Cardiac muscle cell (in vitro differentiated cells and primary cell): ENCODE data around the gene CASZ1. TPM values are rescaled to one million over a fixed set of nuclear protein-coding genes. Genes with fewer than 3 reads are reported as not detected.
A peak's percentile ranks its signal among the peaks of the same experiment; 100 is the strongest.

Experiments used
- DNase-seq, 2 donors: peaks; one replicate each; pipeline versions ENCODE4 v3.0.0 to v3.0.0-alpha.2; 2010 to 2017; ENCODE audit warnings: low read depth in 1 of 2, low spot score in 1 of 2
- H3K27ac ChIP-seq: fragments of 200-600 bp; sonication (generic); 2 replicates; pipeline ENCODE4 v1.5.1; 2016
- H3K27me3 ChIP-seq: fragments of 200-600 bp; sonication (generic); 2 replicates; pipeline ENCODE4 v1.6.0; 2016; ENCODE audit warnings: control low read depth
- H3K36me3 ChIP-seq: fragments of 200-600 bp; sonication (generic); 2 replicates; pipeline ENCODE4 v1.5.1; 2016; ENCODE audit warnings: control low read depth
- H3K4me1 ChIP-seq: fragments of 200-600 bp; sonication (generic); 2 replicates; pipeline ENCODE4 v1.8.1; 2017; ENCODE audit warnings: low read depth, mild to moderate bottlenecking, mixed run types
- H3K4me3 ChIP-seq: fragments of 200-600 bp; sonication (generic); 2 replicates; pipeline ENCODE4 v1.5.1; 2016; ENCODE audit warnings: mild to moderate bottlenecking
- H3K9me3 ChIP-seq: fragments of 200-600 bp; sonication (generic); 2 replicates; pipeline ENCODE4 v1.5.1; 2017; ENCODE audit warnings: low read depth, mild to moderate bottlenecking, control low read depth
- CTCF ChIP-seq: IDR thresholded peaks from 2 replicates; pipeline ENCODE4 v1.5.1; 2012; ENCODE audit warnings: low read depth, mild to moderate bottlenecking, low read length
- polyA plus RNA-seq: library from polyadenylated mRNA; unstranded; fragments of >200 nt; fragmentation: Nextera tagmentation; extraction: Ambion mirVana; gene quantifications from 2 replicates; pipeline ENCODE4 v1.2.1, GENCODE V29; 2016
- total RNA-seq: library from RNA; depleted of rRNA; stranded (reverse); fragments of >200 nt; gene quantifications from 2 replicates; pipeline ENCODE4 v1.2.3, GENCODE V29; 2016

Gene CASZ1
- total and polyA plus RNA-seq, 2 experiments from 2014 or later = 53.5 to 87.3 TPM

- Histone ChIP-seq H3K27ac (no peak overlapping the region), H3K27me3 (no peaks in the 10 kb centered on the region), H3K36me3 (no peaks in the 10 kb centered on the region), H3K4me3 (peak overlapping the region; percentile 73), H3K9me3 (no peaks in the 10 kb centered on the region), H3K4me1 (peaks cover 34% of the 10 kb centered on the region)
- no peak for DNase-seq
- no peak for TF ChIP-seq CTCF
Observed at GRCh38 chr1:10693152-10693496, 103.3 kb downstream of the CASZ1 start.

GRCh38 chr1:10692401-10693021, 103.9 kb downstream of the CASZ1 start:
- Histone ChIP-seq H3K27me3 (no peaks in the 10 kb centered on the region), H3K4me1 (peaks cover 40% of the 10 kb centered on the region), H3K9me3 (no peaks in the 10 kb centered on the region), H3K36me3 (no peaks in the 10 kb centered on the region), H3K27ac (peak overlapping the region; percentile 68), H3K4me3 (peak overlapping the region; percentile 73)
- peak in 1 of 2 donors; percentile 63 for DNase-seq
- peak; percentile 12 for TF ChIP-seq CTCF

- DNase-seq = no peak
- Histone ChIP-seq H3K4me1 (peaks cover 47% of the 10 kb centered on the region), H3K27ac (peak overlapping the region; percentile 68), H3K27me3 (no peaks in the 10 kb centered on the region), H3K9me3 (no peaks in the 10 kb centered on the region), H3K4me3 (no peak overlapping the region), H3K36me3 (no peaks in the 10 kb centered on the region)
- TF ChIP-seq CTCF = no peak
Observed at GRCh38 chr1:10691740-10692125, 104.7 kb downstream of the CASZ1 start.

- H3K27me3 ChIP-seq = no peaks in the 10 kb centered on the region
- peak overlapping the region; percentile 68 for H3K27ac ChIP-seq
- no peak for DNase-seq
- no peaks in the 10 kb centered on the region for H3K9me3 ChIP-seq
- no peak overlapping the region for H3K4me3 ChIP-seq
- no peak for TF ChIP-seq CTCF
- no peaks in the 10 kb centered on the region for H3K36me3 ChIP-seq
- H3K4me1 ChIP-seq = peaks cover 51% of the 10 kb centered on the region
Observed at GRCh38 chr1:10691075-10691739, 105.2 kb downstream of the CASZ1 start.

- H3K4me3 ChIP-seq = no peak overlapping the region
- H3K36me3 ChIP-seq = no peaks in the 10 kb centered on the region
- no peak overlapping the region for H3K27ac ChIP-seq
- H3K9me3 ChIP-seq = no peaks in the 10 kb centered on the region
- peaks cover 51% of the 10 kb centered on the region for H3K4me1 ChIP-seq
- H3K27me3 ChIP-seq = no peaks in the 10 kb centered on the region
- no peak for DNase-seq
- TF ChIP-seq CTCF = no peak
Observed at GRCh38 chr1:10690484-10690883, 106.0 kb downstream of the CASZ1 start.
